Measurements from ENCODE around the gene MYO1F. TPM values are rescaled to one million over a fixed set of nuclear protein-coding genes. Genes with fewer than 3 reads are reported as not detected.

Gene MYO1F
- total RNA-seq, 1 experiment from 2014 or later: 0.16 TPM

- H3K36me3 Mint-ChIP-seq (ENCODE audit: insufficient read depth, unreplicated experiment): peaks cover 90% of the 10 kb centered on the region
- no TSS peak for BruUV-seq (replicated peaks)
- TF ChIP-seq CTCF (IDR thresholded peaks at IDR 0.05; ENCODE audit: unreplicated experiment): no peak
- peaks cover 19% of the 10 kb centered on the region for H3K4me1 Mint-ChIP-seq (ENCODE audit: insufficient read depth, unreplicated experiment)
- intact Hi-C loops (cut with micrococcal nuclease): no loop called here
- DNase-seq (ENCODE audit: unreplicated experiment): no peak
- no peak overlapping the region for H3K4me3 Mint-ChIP-seq (ENCODE audit: unreplicated experiment)
- no peak overlapping the region for H3K27ac Mint-ChIP-seq (ENCODE audit: low read depth, unreplicated experiment)
- POLR2A ChIA-PET: interaction anchor here (1.0 kb wide), 1 partner anchor 51 kb away, joined by 3 read pairs; no protein-coding TSS in a partner anchor
- CTCF ChIA-PET: interaction anchor here (1.1 kb wide), 1 partner anchor 79 kb away, joined by 3 read pairs; no protein-coding TSS in a partner anchor
- no peaks in the 10 kb centered on the region for H3K27me3 Mint-ChIP-seq (ENCODE audit: insufficient read depth, unreplicated experiment)
- H3K9me3 Mint-ChIP-seq (ENCODE audit: unreplicated experiment): no peaks in the 10 kb centered on the region
Observed at GRCh38 chr19:8476524-8476923, 100.7 kb downstream of the MYO1F start.

GRCh38 chr19:8475005-8475404, 102.2 kb downstream of the MYO1F start:
- no peaks in the 10 kb centered on the region for H3K27me3 Mint-ChIP-seq (ENCODE audit: insufficient read depth, unreplicated experiment)
- DNase-seq (ENCODE audit: unreplicated experiment): no peak
- peaks cover 90% of the 10 kb centered on the region for H3K36me3 Mint-ChIP-seq (ENCODE audit: insufficient read depth, unreplicated experiment)
- intact Hi-C loops (cut with micrococcal nuclease): no loop called here
- H3K27ac Mint-ChIP-seq (ENCODE audit: low read depth, unreplicated experiment): no peak overlapping the region
- no peak overlapping the region for H3K4me3 Mint-ChIP-seq (ENCODE audit: unreplicated experiment)
- CTCF ChIA-PET: interaction anchor here (0.7 kb wide), 2 partner anchors 12 to 62 kb away, joined by 3 read pairs; partner anchors contain the start of gene MARCHF2
- BruUV-seq (replicated peaks): no TSS peak
- peaks cover 8% of the 10 kb centered on the region for H3K4me1 Mint-ChIP-seq (ENCODE audit: insufficient read depth, unreplicated experiment)
- H3K9me3 Mint-ChIP-seq (ENCODE audit: unreplicated experiment): no peaks in the 10 kb centered on the region
- no peak for TF ChIP-seq CTCF (IDR thresholded peaks at IDR 0.05; ENCODE audit: unreplicated experiment)
- POLR2A ChIA-PET: interaction anchor here (1.2 kb wide), 1 partner anchor 12 kb away, joined by 3 read pairs; no protein-coding TSS in a partner anchor

- Mint-ChIP-seq H3K4me1 (ENCODE audit: insufficient read depth, unreplicated experiment) (peaks cover 8% of the 10 kb centered on the region), H3K36me3 (ENCODE audit: insufficient read depth, unreplicated experiment) (peaks cover 100% of the 10 kb centered on the region), H3K9me3 (ENCODE audit: unreplicated experiment) (no peaks in the 10 kb centered on the region), H3K4me3 (ENCODE audit: unreplicated experiment) (no peak overlapping the region), H3K27ac (ENCODE audit: low read depth, unreplicated experiment) (no peak overlapping the region), H3K27me3 (ENCODE audit: insufficient read depth, unreplicated experiment) (no peaks in the 10 kb centered on the region)
- CTCF ChIA-PET: interaction anchor here (0.6 to 1.8 kb wide), 5 partner anchors 13 to 107 kb away, joined by 3 to 6 read pairs (median 3); partner anchors contain the start of gene MARCHF2
- no peak for DNase-seq (ENCODE audit: unreplicated experiment)
- TF ChIP-seq CTCF (IDR thresholded peaks at IDR 0.05; ENCODE audit: unreplicated experiment): no peak
- TSS peak; percentile 5 for BruUV-seq (replicated peaks)
- POLR2A ChIA-PET: interaction anchor here (0.6 to 1.2 kb wide), 3 partner anchors 28 to 358 kb away, joined by 3 read pairs; no protein-coding TSS in a partner anchor
- intact Hi-C loops (cut with micrococcal nuclease): no loop called here
Observed at GRCh38 chr19:8473648-8474476, 103.4 kb downstream of the MYO1F start.

Other genes starting within 250 kb of the MYO1F start
- gene KANK3, start 234.2 kb downstream of the MYO1F start, total RNA-seq (2022): 0.79 and 1.2 TPM in 2 replicates
- gene ANGPTL4, start 213.3 kb downstream of the MYO1F start, total RNA-seq (2022): 12.6 and 32.8 TPM in 2 replicates
- 67.2 and 73.3 TPM in 2 replicates for gene RAB11B, start 187.1 kb downstream of the MYO1F start, total RNA-seq (2022)
- gene MARCHF2, start 164.1 kb downstream of the MYO1F start, total RNA-seq (2022): 8.3 and 11.5 TPM in 2 replicates
- gene HNRNPM, start 132.5 kb downstream of the MYO1F start, total RNA-seq (2022): 149 and 161 TPM in 2 replicates
- gene PRAM1, start 74.8 kb downstream of the MYO1F start, total RNA-seq (2022): 0.15 TPM in 1 of 2 replicates, not detected in the other
- gene ZNF414, start 63.3 kb downstream of the MYO1F start, total RNA-seq (2022): 16.3 and 27.2 TPM in 2 replicates
- not detected in 2 replicates for gene ADAMTS10, start 33.3 kb upstream of the MYO1F start, total RNA-seq (2022)
- not detected in 2 replicates for gene NFILZ, start 53.2 kb upstream of the MYO1F start, total RNA-seq (2022)
- not detected in 2 replicates for gene ACTL9, start 121.4 kb upstream of the MYO1F start, total RNA-seq (2022)
- gene OR2Z1, start 144.2 kb upstream of the MYO1F start, total RNA-seq (2022): not detected in 2 replicates

Data from MCF 10A (cell line).